ENCODE measurements around the gene CNTNAP4. TPM values are rescaled to one million over a fixed set of nuclear protein-coding genes. Genes with fewer than 3 reads are reported as not detected.

Gene CNTNAP4
- total RNA-seq, 1 experiment from 2014 or later, result not detected

DNA sequence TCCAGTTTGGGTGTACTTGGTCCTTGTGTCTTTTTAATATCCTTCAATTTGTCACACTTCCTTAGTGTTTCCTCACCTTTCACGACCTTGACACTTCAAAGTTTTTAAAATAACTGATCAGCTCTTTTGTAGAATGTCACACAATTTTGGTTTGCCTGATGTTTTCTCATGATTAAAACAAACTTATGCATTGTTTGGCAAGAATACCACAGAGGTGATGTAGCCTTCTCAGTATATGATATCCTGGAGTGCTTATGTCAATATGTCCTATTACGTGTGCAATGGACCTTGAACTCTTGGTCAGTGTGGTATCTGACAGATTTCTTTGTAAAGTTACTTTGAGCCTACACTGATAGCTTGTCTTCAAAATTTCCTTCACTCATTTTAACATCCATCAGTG, 297.4 kb downstream of the CNTNAP4 start:
- ATAC-seq (no peak), DNase-seq (ENCODE audit: low read depth, low spot score) (no peak)
- Histone ChIP-seq H3K9me3 (ENCODE audit: control insufficient read depth in 1 of 2, insufficient read depth in 1 of 2, low read depth in 1 of 2, low read length in 2 of 2) (peaks cover 3 to 7% of the 10 kb centered on the region in 2 experiments; a peak in 2 of 4 replicates), H3K27me3 (ENCODE audit: insufficient read depth, low read length) (no peaks in the 10 kb centered on the region), H3K79me2 (ENCODE audit: insufficient read depth, low read length) (no peaks in the 10 kb centered on the region), H3K4me2 (ENCODE audit: low read length) (no peak overlapping the region), H2AFZ (ENCODE audit: low read depth, low read length, poor library complexity, severe bottlenecking) (no peak overlapping the region), H3K9ac (ENCODE audit: low read length) (no peak overlapping the region), H3K4me3 (replicated peaks in 1 of 2; ENCODE audit: low read depth in 1 of 2, low read length in 2 of 2) (no peak overlapping the region), H3K4me1 (ENCODE audit: control insufficient read depth in 1 of 2, insufficient read depth in 2 of 2, low read length in 2 of 2) (no peaks in the 10 kb centered on the region), H3K27ac (ENCODE audit: low read depth, low read length) (no peak overlapping the region), H3K9me2 (ENCODE audit: insufficient read depth) (no peaks in the 10 kb centered on the region), H4K20me1 (ENCODE audit: insufficient read depth) (no peaks in the 10 kb centered on the region), H3K36me3 (ENCODE audit: control insufficient read depth in 1 of 2, insufficient read depth in 2 of 2, low read length in 2 of 2) (no peaks in the 10 kb centered on the region; a peak in 1 of 4 replicates)
- BruUV-seq (replicated peaks), result no TSS peak
- TF ChIP-seq, protein P1, sequence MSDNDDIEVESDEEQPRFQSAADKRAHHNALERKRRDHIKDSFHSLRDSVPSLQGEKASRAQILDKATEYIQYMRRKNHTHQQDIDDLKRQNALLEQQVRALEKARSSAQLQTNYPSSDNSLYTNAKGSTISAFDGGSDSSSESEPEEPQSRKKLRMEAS (IDR thresholded peaks at IDR 0.05), result no peak
- TF ChIP-seq, protein P2, sequence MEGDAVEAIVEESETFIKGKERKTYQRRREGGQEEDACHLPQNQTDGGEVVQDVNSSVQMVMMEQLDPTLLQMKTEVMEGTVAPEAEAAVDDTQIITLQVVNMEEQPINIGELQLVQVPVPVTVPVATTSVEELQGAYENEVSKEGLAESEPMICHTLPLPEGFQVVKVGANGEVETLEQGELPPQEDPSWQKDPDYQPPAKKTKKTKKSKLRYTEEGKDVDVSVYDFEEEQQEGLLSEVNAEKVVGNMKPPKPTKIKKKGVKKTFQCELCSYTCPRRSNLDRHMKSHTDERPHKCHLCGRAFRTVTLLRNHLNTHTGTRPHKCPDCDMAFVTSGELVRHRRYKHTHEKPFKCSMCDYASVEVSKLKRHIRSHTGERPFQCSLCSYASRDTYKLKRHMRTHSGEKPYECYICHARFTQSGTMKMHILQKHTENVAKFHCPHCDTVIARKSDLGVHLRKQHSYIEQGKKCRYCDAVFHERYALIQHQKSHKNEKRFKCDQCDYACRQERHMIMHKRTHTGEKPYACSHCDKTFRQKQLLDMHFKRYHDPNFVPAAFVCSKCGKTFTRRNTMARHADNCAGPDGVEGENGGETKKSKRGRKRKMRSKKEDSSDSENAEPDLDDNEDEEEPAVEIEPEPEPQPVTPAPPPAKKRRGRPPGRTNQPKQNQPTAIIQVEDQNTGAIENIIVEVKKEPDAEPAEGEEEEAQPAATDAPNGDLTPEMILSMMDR (IDR thresholded peaks at IDR 0.05 in 2 of 3, conservative IDR thresholded peaks at IDR 0.05 in 1 of 3; ENCODE audit: borderline replicate concordance in 1 of 3, insufficient read depth in 1 of 3, low read depth in 2 of 3, low read length in 2 of 3), result no peak
- no peak for TF ChIP-seq SP1 (IDR thresholded peaks at IDR 0.05; ENCODE audit: low read depth)
- no peak for TF ChIP-seq ZNF274 (IDR thresholded peaks at IDR 0.05; ENCODE audit: low read depth, low read length)
- TF ChIP-seq SRF (IDR thresholded peaks at IDR 0.05; ENCODE audit: low read depth), result no peak
- TF ChIP-seq YY1 (IDR thresholded peaks at IDR 0.05; ENCODE audit: extremely low read depth, insufficient replicate concordance, low read depth, low read length), result no peak
- TF ChIP-seq CEBPB (IDR thresholded peaks at IDR 0.05; ENCODE audit: low read depth), result no peak
- TF ChIP-seq, protein P3, sequence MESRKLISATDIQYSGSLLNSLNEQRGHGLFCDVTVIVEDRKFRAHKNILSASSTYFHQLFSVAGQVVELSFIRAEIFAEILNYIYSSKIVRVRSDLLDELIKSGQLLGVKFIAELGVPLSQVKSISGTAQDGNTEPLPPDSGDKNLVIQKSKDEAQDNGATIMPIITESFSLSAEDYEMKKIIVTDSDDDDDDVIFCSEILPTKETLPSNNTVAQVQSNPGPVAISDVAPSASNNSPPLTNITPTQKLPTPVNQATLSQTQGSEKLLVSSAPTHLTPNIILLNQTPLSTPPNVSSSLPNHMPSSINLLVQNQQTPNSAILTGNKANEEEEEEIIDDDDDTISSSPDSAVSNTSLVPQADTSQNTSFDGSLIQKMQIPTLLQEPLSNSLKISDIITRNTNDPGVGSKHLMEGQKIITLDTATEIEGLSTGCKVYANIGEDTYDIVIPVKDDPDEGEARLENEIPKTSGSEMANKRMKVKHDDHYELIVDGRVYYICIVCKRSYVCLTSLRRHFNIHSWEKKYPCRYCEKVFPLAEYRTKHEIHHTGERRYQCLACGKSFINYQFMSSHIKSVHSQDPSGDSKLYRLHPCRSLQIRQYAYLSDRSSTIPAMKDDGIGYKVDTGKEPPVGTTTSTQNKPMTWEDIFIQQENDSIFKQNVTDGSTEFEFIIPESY (IDR thresholded peaks at IDR 0.05; ENCODE audit: extremely low read depth, insufficient replicate concordance, low read length), result no peak
- TF ChIP-seq ZFX (IDR thresholded peaks at IDR 0.05), result no peak
- no peak for TF ChIP-seq EZH2phosphoT487 (IDR thresholded peaks at IDR 0.05; ENCODE audit: borderline replicate concordance)
- TF ChIP-seq EZH2 (IDR thresholded peaks at IDR 0.05), result no peak
- TF ChIP-seq EGR1 (IDR thresholded peaks at IDR 0.05; ENCODE audit: low read depth), result no peak
- no peak for TF ChIP-seq POLR2A (IDR thresholded peaks at IDR 0.05; ENCODE audit: borderline replicate concordance, extremely low read depth, insufficient read depth, insufficient read length)
- TF ChIP-seq FOSL1 (IDR thresholded peaks at IDR 0.05; ENCODE audit: low read depth), result no peak
- TF ChIP-seq POLR2AphosphoS5 (IDR thresholded peaks at IDR 0.05; ENCODE audit: low read depth, low read length), result no peak
- CTCF ChIA-PET, result no interaction called here
- POLR2A ChIA-PET, result no interaction called here
- intact Hi-C loops (cut with micrococcal nuclease), result no loop called here
- RAD21 ChIA-PET (ENCODE audit: low non-redundant PET in 1 of 2, low total read pairs in 2 of 2, uncharacterized antibody in 2 of 2, unreplicated experiment in 2 of 2), result no interaction called here

All from HCT116 (cell line).